Smooth muscle cell (in vitro differentiated cells): ENCODE data around the gene PPARD. TPM values are rescaled to one million over a fixed set of nuclear protein-coding genes. Genes with fewer than 3 reads are reported as not detected.

ENCODE experiments used
- DNase-seq: peaks from one replicate; lab custom pipeline; 2025; ENCODE audit not compliant: unreplicated experiment; lab: John Stamatoyannopoulos, UW
- H2AFZ ChIP-seq: fragments of 200-600 bp; sonication (generic); 2 replicates; pipeline ENCODE4 v1.6.0; 2016; ENCODE audit warnings: antibody characterized with exemption, low read depth, mild to moderate bottlenecking
- H3F3A ChIP-seq: fragments of 200-600 bp; sonication (generic); 2 replicates; pipeline ENCODE4 v1.6.0; 2017; ENCODE audit warnings: antibody characterized with exemption, low read depth
- H3K27ac ChIP-seq: fragments of 200-600 bp; sonication (generic); 2 replicates; pipeline ENCODE4 v1.5.1; 2016; ENCODE audit warnings: low read depth, mild to moderate bottlenecking
- H3K27me3 ChIP-seq: fragments of 200-600 bp; sonication (generic); 2 replicates; pipeline ENCODE4 v1.6.1; 2016; ENCODE audit warnings: low read depth, mild to moderate bottlenecking
- H3K36me3 ChIP-seq: fragments of 200-600 bp; sonication (generic); 2 replicates; pipeline ENCODE4 v1.5.1; 2016; ENCODE audit warnings: low read depth
- H3K4me1 ChIP-seq: fragments of 200-600 bp; sonication (generic); 2 replicates; pipeline ENCODE4 v1.5.1; 2016; ENCODE audit warnings: low read depth
- H3K4me2 ChIP-seq: fragments of 200-600 bp; sonication (generic); 2 replicates; pipeline ENCODE4 v1.6.0; 2016; ENCODE audit warnings: mild to moderate bottlenecking
- H3K4me3 ChIP-seq: fragments of 200-600 bp; sonication (generic); 2 replicates; pipeline ENCODE4 v1.5.1; 2016; ENCODE audit warnings: mild to moderate bottlenecking
- H3K79me2 ChIP-seq: fragments of 200-600 bp; sonication (generic); 2 replicates; pipeline ENCODE4 v1.6.0; 2016; ENCODE audit warnings: low read depth, mild to moderate bottlenecking
- H3K9ac ChIP-seq: fragments of 200-600 bp; sonication (generic); 2 replicates; pipeline ENCODE4 v1.6.0; 2016; ENCODE audit warnings: low read depth
- H3K9me3 ChIP-seq: fragments of 200-600 bp; sonication (generic); replicated peaks from 2 replicates; pipeline ENCODE4 v1.5.1; 2016; ENCODE audit warnings: low read depth
- H4K20me1 ChIP-seq: fragments of 200-600 bp; sonication (generic); 2 replicates; pipeline ENCODE4 v1.6.0; 2016; ENCODE audit warnings: low read depth
- CTCF ChIP-seq: fragments of 200-600 bp; sonication (generic); IDR thresholded peaks from 2 replicates; pipeline ENCODE4 v1.5.1; 2017; ENCODE audit warnings: borderline replicate concordance, mild to moderate bottlenecking, antibody characterized with exemption; ENCODE audit not compliant: insufficient read depth, poor library complexity, severe bottlenecking
- WGBS: methylation state at CpG from one replicate; pipeline ENCODE4 v1.1.7; 2016; ENCODE audit warnings: low lambda C conversion rate; 5-methylcytosine and 5-hydroxymethylcytosine counted together
- polyA plus RNA-seq: library from polyadenylated mRNA; unstranded; fragments of >200 nt; fragmentation: Nextera tagmentation; extraction: Ambion mirVana; gene quantifications from 2 replicates; pipeline ENCODE4 v1.2.1, GENCODE V29; 2016
- total RNA-seq: library from RNA; depleted of rRNA; stranded (reverse); fragments of >200 nt; gene quantifications from 2 replicates; pipeline ENCODE4 v1.2.3, GENCODE V29; 2014

The PPARD gene
- total and polyA plus RNA-seq, 2 experiments from 2014 or later: 8.2 to 31.1 TPM

- DNase-seq: no peak
- H3F3A ChIP-seq: no peaks in the 10 kb centered on the region
- H3K4me2 ChIP-seq: peak overlapping the region; percentile 98
- no peak for TF ChIP-seq CTCF
- H3K9me3 ChIP-seq: no peaks in the 10 kb centered on the region
- H3K9ac ChIP-seq: no peak overlapping the region
- WGBS: 54% methylated on average over 12 of the region's 20 CpGs
- H3K27me3 ChIP-seq: no peaks in the 10 kb centered on the region
- H3K79me2 ChIP-seq: no peaks in the 10 kb centered on the region
- H3K4me3 ChIP-seq: peak overlapping the region; percentile 80
- H4K20me1 ChIP-seq: no peaks in the 10 kb centered on the region
- no peaks in the 10 kb centered on the region for H3K36me3 ChIP-seq
- peaks cover 27% of the 10 kb centered on the region for H3K4me1 ChIP-seq
- peak overlapping the region; percentile 30 for H2AFZ ChIP-seq
- no peak overlapping the region for H3K27ac ChIP-seq
Measured at GRCh38 chr6:35451354-35452182, 109.2 kb downstream of the PPARD start.

- H3K9ac ChIP-seq: peak within 1 kb of the TSS; percentile 54
- H3F3A ChIP-seq: no peaks in the 10 kb centered on the region
- no peaks in the 10 kb centered on the region for H3K27me3 ChIP-seq
- H3K4me3 ChIP-seq: peak within 1 kb of the TSS; percentile 80
- no peaks in the 10 kb centered on the region for H4K20me1 ChIP-seq
- TF ChIP-seq CTCF: no peak
- peak; percentile 94 for DNase-seq
- no peaks in the 10 kb centered on the region for H3K36me3 ChIP-seq
- 3% methylated on average over 57 of the region's 87 CpGs for WGBS
- peak within 1 kb of the TSS; percentile 98 for H3K4me2 ChIP-seq
- H3K27ac ChIP-seq: no peak within 1 kb of the TSS
- no peaks in the 10 kb centered on the region for H3K9me3 ChIP-seq
- peaks cover 27% of the 10 kb centered on the region for H3K4me1 ChIP-seq
- H2AFZ ChIP-seq: peak within 1 kb of the TSS; percentile 91
- H3K79me2 ChIP-seq: no peaks in the 10 kb centered on the region
Measured at GRCh38 chr6:35452183-35453090, 110.1 kb downstream of the PPARD start, which contains the start of gene FANCE. FANCE (plus strand) TSS chr6:35452338; CDS start chr6:35452546, 208 bp downstream.

- 49% methylated on average over 3 of the region's 3 CpGs for WGBS
- no peak overlapping the region for H3K27ac ChIP-seq
- H3K4me3 ChIP-seq: peak overlapping the region; percentile 80
- H3K9ac ChIP-seq: peak overlapping the region; percentile 16
- H3K79me2 ChIP-seq: no peaks in the 10 kb centered on the region
- H3K36me3 ChIP-seq: no peaks in the 10 kb centered on the region
- DNase-seq: no peak
- H2AFZ ChIP-seq: peak overlapping the region; percentile 91
- H3K4me1 ChIP-seq: peaks cover 27% of the 10 kb centered on the region
- H3F3A ChIP-seq: no peaks in the 10 kb centered on the region
- no peaks in the 10 kb centered on the region for H3K27me3 ChIP-seq
- H4K20me1 ChIP-seq: no peaks in the 10 kb centered on the region
- TF ChIP-seq CTCF: no peak
- H3K9me3 ChIP-seq: no peaks in the 10 kb centered on the region
- H3K4me2 ChIP-seq: peak overlapping the region; percentile 98
Measured at GRCh38 chr6:35453236-35453635, 110.9 kb downstream of the PPARD start.
